ENCODE results near the gene BHLHE40. TPM values are rescaled to one million over a fixed set of nuclear protein-coding genes. Genes with fewer than 3 reads are reported as not detected.
A peak's percentile ranks its signal among the peaks of the same experiment; 100 is the strongest.

The BHLHE40 gene
- total RNA-seq, 4 donors from 2014 or later, result 19.2 to 96.7 (median 45.3) TPM

- H3K27ac ChIP-seq, result no peak overlapping the region
- intact Hi-C loops (cut with DNase I; ENCODE audit: low total_unique reads) (loop anchor here (1.0 kb wide), 1 partner anchor 24 kb away; no protein-coding TSS in a partner anchor), in situ Hi-C loops (cut with MboI; ENCODE audit: low sequenced_read_pairs in 4 of 4) (loop anchor here in 1 of 4 donors (10.0 kb wide), 2 partner anchors 45 to 305 kb away; partner anchors contain the start of gene BHLHE40)
Observed at GRCh38 chr3:5020242-5020722, 41.0 kb downstream of the BHLHE40 start.

GRCh38 chr3:5021116-5022092 lies 42.2 kb downstream of the BHLHE40 start:
- no peaks in the 10 kb centered on the region for H3K36me3 ChIP-seq
- in situ Hi-C loops (cut with MboI; ENCODE audit: low sequenced_read_pairs in 4 of 4), result loop anchor here in 1 of 4 donors (10.0 kb wide), 2 partner anchors 47 to 307 kb away; partner anchors contain the start of gene BHLHE40
- H3K27ac ChIP-seq, result peak overlapping the region in 2 of 4 donors; percentile 64 to 83
- no peak overlapping the region for H3K4me3 ChIP-seq
- no peak for TF ChIP-seq CTCF (IDR thresholded peaks at IDR 0.05 in 4 of 5, conservative IDR thresholded peaks at IDR 0.05 in 1 of 5)
- no peak for DNase-seq
- no peak for ATAC-seq
- H3K9me3 ChIP-seq, result no peaks in the 10 kb centered on the region
- peaks cover 17 to 24% of the 10 kb centered on the region in 2 donors for H3K4me1 ChIP-seq
- H3K27me3 ChIP-seq, result no peaks in the 10 kb centered on the region
- intact Hi-C loops (cut with DNase I; ENCODE audit: low total_unique reads), result loop anchor here (2.0 kb wide), 1 partner anchor 33 kb away; no protein-coding TSS in a partner anchor

More at GRCh38 chr3:5020242-5020722, 41.0 kb downstream of the BHLHE40 start:
- H3K9me3 ChIP-seq, result no peaks in the 10 kb centered on the region
- ATAC-seq (no peak), DNase-seq (no peak)
- TF ChIP-seq POLR2A (IDR thresholded peaks at IDR 0.05), result no peak
- TF ChIP-seq CTCF (IDR thresholded peaks at IDR 0.05 in 4 of 5, conservative IDR thresholded peaks at IDR 0.05 in 1 of 5), result no peak
- H3K27me3 ChIP-seq, result no peaks in the 10 kb centered on the region
- peaks cover 17 to 27% of the 10 kb centered on the region in 2 donors for H3K4me1 ChIP-seq
- no peak overlapping the region for H3K4me3 ChIP-seq
- no peaks in the 10 kb centered on the region for H3K36me3 ChIP-seq

GRCh38 chr3:5022187-5022965 lies 43.1 kb downstream of the BHLHE40 start:
- Histone ChIP-seq H3K27ac (peak overlapping the region; percentile 59 to 83 (median 68)), H3K36me3 (no peaks in the 10 kb centered on the region), H3K9me3 (no peaks in the 10 kb centered on the region), H3K27me3 (no peaks in the 10 kb centered on the region), H3K4me1 (peaks cover 20 to 22% of the 10 kb centered on the region in 2 donors), H3K4me3 (no peak overlapping the region)
- TF ChIP-seq CTCF (IDR thresholded peaks at IDR 0.05 in 4 of 5, conservative IDR thresholded peaks at IDR 0.05 in 1 of 5) (no peak), POLR2A (IDR thresholded peaks at IDR 0.05) (no peak)
- intact Hi-C loops (cut with DNase I; ENCODE audit: low total_unique reads) (loop anchor here (2.0 kb wide), 1 partner anchor 34 kb away; no protein-coding TSS in a partner anchor), in situ Hi-C loops (cut with MboI; ENCODE audit: low sequenced_read_pairs in 4 of 4) (loop anchor here in 1 of 4 donors (10.0 kb wide), 2 partner anchors 48 to 308 kb away; partner anchors contain the start of gene BHLHE40)
- ATAC-seq (no peak), DNase-seq (no peak)
